Measurements from ENCODE around the gene RGS12. TPM values are rescaled to one million over a fixed set of nuclear protein-coding genes. Genes with fewer than 3 reads are reported as not detected.

Gene RGS12
- total RNA-seq, 1 donor from 2014 or later, result 116 TPM

GRCh38 chr4:3257556-3258482 lies 35.0 kb upstream of the RGS12 start:
- no peak overlapping the region for H3K4me3 Mint-ChIP-seq (ENCODE audit: unreplicated experiment)
- TF ChIP-seq, protein P1, sequence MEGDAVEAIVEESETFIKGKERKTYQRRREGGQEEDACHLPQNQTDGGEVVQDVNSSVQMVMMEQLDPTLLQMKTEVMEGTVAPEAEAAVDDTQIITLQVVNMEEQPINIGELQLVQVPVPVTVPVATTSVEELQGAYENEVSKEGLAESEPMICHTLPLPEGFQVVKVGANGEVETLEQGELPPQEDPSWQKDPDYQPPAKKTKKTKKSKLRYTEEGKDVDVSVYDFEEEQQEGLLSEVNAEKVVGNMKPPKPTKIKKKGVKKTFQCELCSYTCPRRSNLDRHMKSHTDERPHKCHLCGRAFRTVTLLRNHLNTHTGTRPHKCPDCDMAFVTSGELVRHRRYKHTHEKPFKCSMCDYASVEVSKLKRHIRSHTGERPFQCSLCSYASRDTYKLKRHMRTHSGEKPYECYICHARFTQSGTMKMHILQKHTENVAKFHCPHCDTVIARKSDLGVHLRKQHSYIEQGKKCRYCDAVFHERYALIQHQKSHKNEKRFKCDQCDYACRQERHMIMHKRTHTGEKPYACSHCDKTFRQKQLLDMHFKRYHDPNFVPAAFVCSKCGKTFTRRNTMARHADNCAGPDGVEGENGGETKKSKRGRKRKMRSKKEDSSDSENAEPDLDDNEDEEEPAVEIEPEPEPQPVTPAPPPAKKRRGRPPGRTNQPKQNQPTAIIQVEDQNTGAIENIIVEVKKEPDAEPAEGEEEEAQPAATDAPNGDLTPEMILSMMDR (IDR thresholded peaks at IDR 0.05; ENCODE audit: unreplicated experiment), result no peak
- no peak for DNase-seq (ENCODE audit: low spot score)

DNA sequence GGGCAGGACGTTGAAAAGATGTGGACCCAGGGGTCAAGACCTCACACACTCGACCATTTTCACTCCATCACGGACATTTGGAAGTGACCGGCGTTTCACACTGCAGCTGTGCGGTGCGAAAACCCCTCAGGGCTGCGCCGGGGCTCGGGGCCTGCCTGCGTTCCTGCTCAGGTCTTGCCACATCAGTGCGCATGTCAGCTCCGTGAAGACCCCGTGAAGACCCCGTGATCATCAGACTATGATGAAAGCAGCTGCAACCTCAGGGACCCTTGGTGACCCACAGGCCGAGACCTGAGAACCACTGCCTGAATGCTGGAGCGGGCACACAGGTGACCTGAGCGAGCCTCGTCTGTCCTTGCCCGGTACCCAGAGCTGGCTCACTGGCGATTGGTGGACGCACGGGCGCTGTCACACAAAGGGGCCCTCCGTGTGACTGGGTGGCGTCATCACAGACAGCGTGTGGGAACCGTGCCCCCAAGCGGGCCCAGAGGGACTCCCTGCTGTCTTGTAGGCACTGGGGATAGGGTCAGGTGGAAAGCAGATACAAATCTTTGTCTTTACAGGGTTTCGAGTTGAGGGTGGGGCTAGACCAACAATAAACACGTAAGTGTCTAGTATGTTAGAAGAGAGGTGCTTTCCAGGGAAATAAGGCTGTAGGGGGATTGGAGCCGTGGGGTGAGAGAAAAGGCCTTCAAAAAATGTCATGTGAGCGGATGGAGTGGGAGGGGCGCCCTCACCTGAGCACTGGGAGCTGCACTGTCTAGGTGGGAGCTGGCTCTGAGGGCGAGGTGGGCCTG lies 31.2 kb upstream of the RGS12 start:
- H3K4me1 Mint-ChIP-seq (ENCODE audit: unreplicated experiment), result no peaks in the 10 kb centered on the region
- no peaks in the 10 kb centered on the region for H3K36me3 Mint-ChIP-seq (ENCODE audit: low read depth, unreplicated experiment)
- no peak for DNase-seq (ENCODE audit: low spot score)
- no peak overlapping the region for H3K27ac Mint-ChIP-seq (ENCODE audit: unreplicated experiment)
- TF ChIP-seq, protein P1 (IDR thresholded peaks at IDR 0.05; ENCODE audit: unreplicated experiment), result no peak
- H3K4me3 Mint-ChIP-seq (ENCODE audit: unreplicated experiment), result no peak overlapping the region
- no peaks in the 10 kb centered on the region for H3K9me3 Mint-ChIP-seq (ENCODE audit: unreplicated experiment)
- H3K27me3 Mint-ChIP-seq (ENCODE audit: unreplicated experiment), result peaks cover 4% of the 10 kb centered on the region

More at GRCh38 chr4:3257556-3258482, 35.0 kb upstream of the RGS12 start:
- H3K4me1 Mint-ChIP-seq (ENCODE audit: unreplicated experiment), result no peaks in the 10 kb centered on the region
- peak overlapping the region; percentile 41 for H3K27ac Mint-ChIP-seq (ENCODE audit: unreplicated experiment)
- H3K9me3 Mint-ChIP-seq (ENCODE audit: unreplicated experiment), result no peaks in the 10 kb centered on the region
- peaks cover 2% of the 10 kb centered on the region for H3K27me3 Mint-ChIP-seq (ENCODE audit: unreplicated experiment)
- H3K36me3 Mint-ChIP-seq (ENCODE audit: low read depth, unreplicated experiment), result no peaks in the 10 kb centered on the region

DNA sequence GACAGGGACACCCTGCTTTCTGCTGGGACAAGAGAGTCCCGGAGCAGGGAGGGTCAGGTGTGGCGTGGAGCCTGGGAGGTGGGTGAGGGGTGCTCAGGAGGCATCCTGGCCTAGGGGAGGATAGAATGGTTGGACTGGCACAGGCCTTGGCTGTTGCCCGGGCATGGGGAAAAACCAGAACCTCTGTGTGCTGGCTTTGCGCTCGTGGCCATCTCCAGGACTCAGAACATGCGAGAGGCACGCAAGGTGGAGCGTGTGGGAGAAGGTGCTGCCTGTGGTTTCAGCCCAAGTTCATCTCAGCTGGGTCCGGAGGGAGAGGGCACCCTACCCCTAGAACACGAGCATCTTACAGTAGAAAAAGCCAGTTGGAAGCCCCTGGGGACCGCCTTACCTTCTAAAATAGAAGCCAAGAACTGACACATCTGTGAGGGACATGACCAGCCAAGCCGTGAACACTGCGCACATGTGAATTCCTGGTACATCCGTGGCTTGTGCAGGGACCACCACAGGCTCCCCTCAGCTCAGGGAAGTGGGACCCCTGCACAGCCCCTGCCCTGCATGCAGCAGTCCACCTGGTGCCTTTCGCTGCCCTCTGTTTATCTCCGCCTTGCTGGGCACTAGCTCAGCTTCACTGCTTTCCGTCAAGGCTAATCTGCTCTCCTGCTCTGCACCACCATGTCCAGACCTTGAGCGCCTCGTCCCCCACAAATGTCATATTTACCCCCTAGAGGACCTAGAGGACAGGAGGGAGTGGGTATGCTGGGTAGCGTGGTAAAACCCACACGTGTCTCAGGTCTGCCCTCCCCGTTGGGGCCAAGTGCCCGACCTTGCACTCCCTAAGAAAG lies 30.4 kb upstream of the RGS12 start:
- Mint-ChIP-seq H3K4me3 (ENCODE audit: unreplicated experiment) (no peak overlapping the region), H3K36me3 (ENCODE audit: low read depth, unreplicated experiment) (no peaks in the 10 kb centered on the region), H3K27ac (ENCODE audit: unreplicated experiment) (no peak overlapping the region), H3K27me3 (ENCODE audit: unreplicated experiment) (peaks cover 8% of the 10 kb centered on the region), H3K4me1 (ENCODE audit: unreplicated experiment) (no peaks in the 10 kb centered on the region), H3K9me3 (ENCODE audit: unreplicated experiment) (no peaks in the 10 kb centered on the region)
- no peak for DNase-seq (ENCODE audit: low spot score)
- TF ChIP-seq, protein P1 (IDR thresholded peaks at IDR 0.05; ENCODE audit: unreplicated experiment), result no peak

DNA sequence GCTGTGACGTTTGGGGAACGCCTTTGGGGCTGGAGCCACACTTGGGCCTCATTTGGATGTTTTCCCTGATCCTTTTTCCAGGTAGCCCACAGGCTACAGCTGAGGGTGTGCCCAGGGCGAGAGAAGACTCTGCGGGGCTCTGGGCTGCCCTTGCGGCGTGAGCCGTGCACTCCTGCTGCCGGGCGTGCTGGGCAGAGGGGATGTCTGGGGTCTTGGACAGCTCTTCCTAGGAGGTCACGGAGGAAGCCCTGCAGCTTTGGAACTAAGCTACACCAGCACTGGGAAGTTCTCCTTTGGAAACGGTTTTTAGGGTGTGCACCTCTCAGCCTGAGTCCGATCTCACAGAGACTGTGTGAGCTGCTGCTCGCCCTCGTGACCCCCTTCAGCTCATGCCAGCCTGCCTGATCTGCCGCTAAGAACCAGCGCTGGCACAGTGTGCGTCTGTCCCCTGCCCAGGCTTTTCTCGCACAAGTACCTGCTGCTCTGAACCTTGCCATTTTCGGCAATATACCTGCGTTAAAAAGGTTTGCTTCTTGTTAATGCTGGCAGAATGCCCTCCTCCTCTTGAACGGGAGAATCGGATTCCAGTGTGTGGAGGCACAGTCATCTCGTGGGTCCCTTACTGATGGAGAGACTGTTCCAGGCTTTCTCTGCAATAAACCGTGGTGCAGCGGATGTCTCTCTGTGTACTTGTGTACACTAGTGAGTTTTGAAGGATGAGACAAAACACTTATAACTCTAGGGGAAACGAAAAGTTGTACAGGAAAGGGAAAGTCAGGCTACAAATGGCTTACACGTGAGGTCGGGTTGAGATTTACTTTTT lies 29.6 kb upstream of the RGS12 start:
- H3K27ac Mint-ChIP-seq (ENCODE audit: unreplicated experiment), result no peak overlapping the region

More for the DNA sequence above, 29.6 kb upstream of the RGS12 start:
- H3K9me3 Mint-ChIP-seq (ENCODE audit: unreplicated experiment), result no peaks in the 10 kb centered on the region
- no peaks in the 10 kb centered on the region for H3K4me1 Mint-ChIP-seq (ENCODE audit: unreplicated experiment)
- H3K4me3 Mint-ChIP-seq (ENCODE audit: unreplicated experiment), result no peak overlapping the region
- H3K27me3 Mint-ChIP-seq (ENCODE audit: unreplicated experiment), result peaks cover 8% of the 10 kb centered on the region
- TF ChIP-seq, protein P1 (IDR thresholded peaks at IDR 0.05; ENCODE audit: unreplicated experiment), result no peak
- DNase-seq (ENCODE audit: low spot score), result no peak
- no peaks in the 10 kb centered on the region for H3K36me3 Mint-ChIP-seq (ENCODE audit: low read depth, unreplicated experiment)
